IMR-90 (cell line): ENCODE results near the gene NEO1. TPM values are rescaled to one million over a fixed set of nuclear protein-coding genes. Genes with fewer than 3 reads are reported as not detected.

Source experiments
- ATAC-seq: fragments of 200-7000 bp; cut with Tn5 transposase; 2 replicates; pipeline ENCODE4 v1.9.1; 2020; ENCODE audit warnings: low read depth, mild to moderate bottlenecking, moderate library complexity
- BruUV-seq: library from RNA; stranded (reverse); fragments of 400-500 nt; replicated peaks from 2 replicates; lab custom pipeline; 2021; lab: Mats Ljungman, UMichigan
- CTCF ChIA-PET: fragments of 300-600 bp; formaldehyde crosslinking; extraction: SDS; loops from one replicate; lab custom pipeline; 2021; ENCODE audit warnings: antibody characterized with exemption; lab: Yijun Ruan, JAX
- POLR2A ChIA-PET: fragments of 300-600 bp; sonication (Branson Sonifier 250); formaldehyde crosslinking; loops from one replicate; lab custom pipeline; 2022; ENCODE audit warnings: antibody characterized with exemption; ENCODE audit not compliant: unreplicated experiment; lab: Charles Lee
- DNase-seq: peaks from one replicate; pipeline ENCODE4 v3.0.0; 2013
- H2AFZ ChIP-seq: replicated peaks from 2 replicates; pipeline ENCODE3; 2013; ENCODE audit warnings: low read length, mild to moderate bottlenecking; ENCODE audit not compliant: poor library complexity
- H2AK5ac ChIP-seq: 2 replicates; pipeline ENCODE4 v1.6.1; 2013; ENCODE audit warnings: low read depth, low read length, inconsistent platforms
- H2AK9ac ChIP-seq: replicated peaks from 2 replicates; pipeline ENCODE3; 2013; ENCODE audit warnings: mild to moderate bottlenecking, low read depth, low read length, moderate library complexity; ENCODE audit not compliant: poor library complexity
- H2BK120ac ChIP-seq: 2 replicates; pipeline ENCODE4 v1.6.1; 2013; ENCODE audit warnings: low read depth, low read length, inconsistent platforms
- H2BK15ac ChIP-seq: 3 replicates; pipeline ENCODE4 v1.6.1; 2013; ENCODE audit warnings: low read depth, low read length, inconsistent platforms
- H2BK20ac ChIP-seq: 2 replicates; pipeline ENCODE4 v1.6.1; 2013; ENCODE audit warnings: low read depth, mild to moderate bottlenecking, inconsistent platforms, low read length, moderate library complexity
- H2BK5ac ChIP-seq: 2 replicates; pipeline ENCODE4 v1.6.1; 2013; ENCODE audit warnings: mild to moderate bottlenecking, low read depth, low read length, inconsistent platforms; ENCODE audit not compliant: poor library complexity, severe bottlenecking
- H3K14ac ChIP-seq: replicated peaks from 2 replicates; pipeline ENCODE4 v1.6.1; 2013; ENCODE audit warnings: low read depth, low read length, inconsistent platforms
- H3K18ac ChIP-seq: 2 replicates; pipeline ENCODE4 v1.6.1; 2013; ENCODE audit warnings: low read depth, low read length, control low read depth
- H3K23ac ChIP-seq: 2 replicates; pipeline ENCODE4 v1.6.1; 2013; ENCODE audit warnings: low read depth, low read length, inconsistent platforms
- H3K27ac ChIP-seq: 2 replicates; pipeline ENCODE4 v1.5.1; 2013; ENCODE audit warnings: mild to moderate bottlenecking, control low read depth, low read length; ENCODE audit not compliant: insufficient read depth
- H3K27me3 ChIP-seq: 2 replicates; pipeline ENCODE4 v1.6.1; 2013; ENCODE audit warnings: low read length; ENCODE audit not compliant: control insufficient read depth, insufficient read depth
- H3K36me3 ChIP-seq: 2 replicates; pipeline ENCODE4 v1.6.1; 2013; ENCODE audit warnings: low read length, mixed read lengths; ENCODE audit not compliant: control insufficient read depth, insufficient read depth
- H3K4ac ChIP-seq: 2 replicates; pipeline ENCODE4 v1.6.1; 2013; ENCODE audit warnings: low read depth, low read length, inconsistent platforms
- H3K4me1 ChIP-seq: 2 replicates; pipeline ENCODE4 v1.6.1; 2013; ENCODE audit warnings: low read length, mixed read lengths; ENCODE audit not compliant: control insufficient read depth, insufficient read depth
- H3K4me2 ChIP-seq: 2 replicates; pipeline ENCODE4 v1.6.1; 2013; ENCODE audit warnings: low read depth, mild to moderate bottlenecking, control low read depth, low read length, moderate library complexity
- H3K4me3 ChIP-seq: 2 replicates; pipeline ENCODE4 v1.5.1; 2013; ENCODE audit warnings: low read depth, mild to moderate bottlenecking, control low read depth, low read length, moderate library complexity; ENCODE audit not compliant: insufficient read depth
- H3K56ac ChIP-seq: 2 replicates; pipeline ENCODE4 v1.6.1; 2013; ENCODE audit warnings: low read length, inconsistent platforms; ENCODE audit not compliant: insufficient read depth; ENCODE audit errors: extremely low read depth
- H3K79me1 ChIP-seq, 2 experiments: 2 replicates each; pipeline ENCODE4 v1.6.1; 2013; ENCODE audit warnings: low read length in 2 of 2, inconsistent platforms in 1 of 2, low read depth in 1 of 2
- H3K9ac ChIP-seq: 2 replicates; pipeline ENCODE4 v1.6.1; 2013; ENCODE audit warnings: low read depth, low read length, control low read depth
- H3K9me1 ChIP-seq: 2 replicates; pipeline ENCODE4 v1.6.1; 2013; ENCODE audit warnings: low read length, inconsistent platforms; ENCODE audit not compliant: insufficient read depth
- H3K9me3 ChIP-seq: 2 replicates; pipeline ENCODE4 v1.6.1; 2013; ENCODE audit warnings: low read length; ENCODE audit not compliant: control insufficient read depth, insufficient read depth
- H4K20me1 ChIP-seq: 2 replicates; pipeline ENCODE4 v1.6.1; 2013; ENCODE audit warnings: low read length, inconsistent platforms; ENCODE audit not compliant: insufficient read depth
- H4K5ac ChIP-seq: 2 replicates; pipeline ENCODE4 v1.6.1; 2013; ENCODE audit warnings: mild to moderate bottlenecking, low read depth, low read length, control low read depth
- H4K8ac ChIP-seq, 2 experiments: 2 replicates each; pipeline ENCODE4 v1.6.1; 2013; ENCODE audit warnings: low read depth in 2 of 2, low read length in 2 of 2, control low read depth in 1 of 2, inconsistent platforms in 1 of 2
- H4K91ac ChIP-seq: 2 replicates; pipeline ENCODE4 v1.6.1; 2013; ENCODE audit warnings: low read depth, low read length, inconsistent platforms; ENCODE audit not compliant: insufficient read depth
- NFE2L2 ChIP-seq: fragments of 150-350 bp; IDR thresholded peaks from 2 replicates; pipeline ENCODE4 v1.6.1; 2016; ENCODE audit warnings: low read depth, mild to moderate bottlenecking, low read length
- POLR2A ChIP-seq: IDR thresholded peaks from 2 replicates; pipeline ENCODE4 v1.6.1; 2012; ENCODE audit warnings: mild to moderate bottlenecking, low read depth, low read length
- RCOR1 ChIP-seq: IDR thresholded peaks from 2 replicates; pipeline ENCODE4 v1.6.1; 2012; ENCODE audit warnings: mild to moderate bottlenecking, low read length, improper control_type of control experiment; ENCODE audit not compliant: insufficient replicate concordance
- WGBS, 2 experiments: methylation state at CpG; one replicate each; pipeline versions ENCODE4 v1.1.5 to v1.1.7; 2013; ENCODE audit warnings: missing lambda C conversion rate in 2 of 2; ENCODE audit not compliant: insufficient read length in 1 of 2; ENCODE audit errors: extremely low coverage in 2 of 2; 5-methylcytosine and 5-hydroxymethylcytosine counted together
- dilution Hi-C: fragments of 300-500 bp; cut with HindIII; formaldehyde crosslinking; loops from one replicate; pipeline ENCODE4 v1.14.3; 2018; ENCODE audit warnings: low sequenced_read_pairs; ENCODE audit not compliant: unreplicated experiment
- in situ Hi-C: fragments of 300-500 bp; cut with MboI; formaldehyde crosslinking; loops from 3 replicates; pipeline ENCODE4 v1.14.3; 2019; ENCODE audit warnings: low sequenced_read_pairs, inconsistent platforms, mixed read lengths
- intact Hi-C: fragments of 100-400 bp; cut with micrococcal nuclease; formaldehyde crosslinking; loops from 2 replicates; pipeline ENCODE4 v1.10.0; 2022
- polyA plus RNA-seq, 3 experiments: library from polyadenylated mRNA; depleted of rRNA; stranded (reverse); fragments of >200 nt; gene quantifications; 2 replicates each; pipeline ENCODE4 v1.2.3, GENCODE V29; 2012; ENCODE audit warnings: low replicate concordance in 1 of 3
- total RNA-seq: library from RNA; depleted of rRNA; stranded (reverse); fragments of >200 nt; gene quantifications from 2 replicates; pipeline ENCODE4 v1.2.3, GENCODE V29; 2012
- TF ChIP-seq, protein P1 (sequence below): fragments of 150-350 bp; IDR thresholded peaks from 2 replicates; pipeline ENCODE4 v1.6.1; 2016; ENCODE audit warnings: low read depth, mild to moderate bottlenecking, low read length, moderate library complexity, borderline replicate concordance

NEO1 gene
- total and polyA plus RNA-seq, 2 of the 4 experiments (the other 2 are of a cell fraction), result 16.3 to 18.5 TPM

DNA sequence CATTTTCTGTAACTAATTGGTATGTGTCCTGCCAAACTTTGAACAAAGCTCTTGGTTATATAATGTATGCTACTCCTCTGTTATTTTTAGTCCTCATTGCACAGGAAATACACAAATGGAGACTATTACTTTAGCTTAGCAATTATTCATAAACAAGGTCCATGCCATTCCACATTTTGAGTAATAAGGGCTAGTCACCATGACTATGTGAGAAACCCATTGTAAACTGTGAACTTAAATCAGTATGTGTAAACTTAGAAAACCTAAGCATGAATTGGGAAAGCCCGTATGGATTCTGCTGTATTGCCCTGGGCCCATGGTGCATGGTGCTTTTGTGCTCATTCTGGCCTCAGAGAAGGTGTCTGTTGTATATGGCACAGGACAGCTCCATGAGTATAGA is 216.2 kb downstream of the NEO1 start:
- Histone ChIP-seq H3K27ac (no peak overlapping the region), H3K9ac (no peak overlapping the region), H3K4me2 (no peak overlapping the region), H4K91ac (no peak overlapping the region), H3K9me3 (no peaks in the 10 kb centered on the region), H4K5ac (no peak overlapping the region), H3K36me3 (peaks cover 7% of the 10 kb centered on the region), H3K4me1 (peaks cover 5% of the 10 kb centered on the region), H3K56ac (no peak overlapping the region), H3K4me3 (no peak overlapping the region), H4K20me1 (no peaks in the 10 kb centered on the region), H3K27me3 (no peaks in the 10 kb centered on the region), H3K4ac (no peak overlapping the region), H3K18ac (no peak overlapping the region), H3K9me1 (no peaks in the 10 kb centered on the region), H2AK9ac (no peak overlapping the region), H2BK120ac (no peak overlapping the region), H4K8ac (no peak overlapping the region), H2AK5ac (no peak overlapping the region), H2AFZ (no peak overlapping the region), H2BK20ac (no peak overlapping the region), H2BK15ac (no peak overlapping the region), H2BK5ac (no peak overlapping the region), H3K14ac (no peak overlapping the region), H3K23ac (no peak overlapping the region), H3K79me1 (no peaks in the 10 kb centered on the region)
- DNase-seq, result peak; percentile 21
- no TSS peak for BruUV-seq
- TF ChIP-seq POLR2A, result no peak
- TF ChIP-seq, protein P1, sequence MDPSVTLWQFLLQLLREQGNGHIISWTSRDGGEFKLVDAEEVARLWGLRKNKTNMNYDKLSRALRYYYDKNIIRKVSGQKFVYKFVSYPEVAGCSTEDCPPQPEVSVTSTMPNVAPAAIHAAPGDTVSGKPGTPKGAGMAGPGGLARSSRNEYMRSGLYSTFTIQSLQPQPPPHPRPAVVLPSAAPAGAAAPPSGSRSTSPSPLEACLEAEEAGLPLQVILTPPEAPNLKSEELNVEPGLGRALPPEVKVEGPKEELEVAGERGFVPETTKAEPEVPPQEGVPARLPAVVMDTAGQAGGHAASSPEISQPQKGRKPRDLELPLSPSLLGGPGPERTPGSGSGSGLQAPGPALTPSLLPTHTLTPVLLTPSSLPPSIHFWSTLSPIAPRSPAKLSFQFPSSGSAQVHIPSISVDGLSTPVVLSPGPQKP, result no peak
- TF ChIP-seq RCOR1, result no peak
- peak; percentile 54; the same call in 1 of the 2 replicates for TF ChIP-seq NFE2L2
- dilution Hi-C loops (no loop called here), in situ Hi-C loops (no loop called here), intact Hi-C loops (no loop called here)
- no peak for ATAC-seq
- no CpG with 5 or more reads among the region's 1 CpG for WGBS, 2 experiments
- POLR2A ChIA-PET, result no interaction called here
- CTCF ChIA-PET, result interaction anchor here (0.6 to 0.9 kb wide), 2 partner anchors 17 to 476 kb away, joined by 3 to 6 read pairs; no protein-coding TSS in a partner anchor
